ENCODE measurements around the gene SCAF8.

- TF ChIP-seq POLR2A (IDR thresholded peaks at IDR 0.05; ENCODE audit: low read length) (peak; percentile 61), GATA1 (IDR thresholded peaks at IDR 0.05; ENCODE audit: low read depth, low read length) (no peak)
Measured at GRCh38 chr6:154733183-154733625, at the start of gene SCAF8.

Data from erythroblast (primary cell).